Prostate gland (tissue), 2 donors: ENCODE measurements around the gene SLC10A7.

Experiments
- CTCF ChIP-seq, 4 experiments: fragments of 200-600 bp in 2 of 4; fragments of 450-650 bp in 2 of 4; sonication (generic) in 2 of 4; IDR thresholded peaks; 1 replicate in 3 of 4; 2 replicates in 1 of 4; pipeline ENCODE4 v1.5.1; 2016 to 2019; ENCODE audit warnings: antibody characterized with exemption in 4 of 4, mild to moderate bottlenecking in 2 of 4, moderate library complexity in 2 of 4
- POLR2A ChIP-seq: fragments of 450-650 bp; IDR thresholded peaks from one replicate; pipeline ENCODE4 v1.6.1; 2016; ENCODE audit warnings: antibody characterized with exemption, mild to moderate bottlenecking
- POLR2AphosphoS5 ChIP-seq: sonication (generic); formaldehyde crosslinking; IDR thresholded peaks from one replicate; pipeline ENCODE4 v1.6.1; 2017; ENCODE audit warnings: antibody characterized with exemption

GRCh38 chr4:146271466-146271865 is 250.3 kb downstream of the SLC10A7 start:
- TF ChIP-seq CTCF (IDR thresholded peaks at IDR 0.05) (no peak), POLR2A (no peak), POLR2AphosphoS5 (no peak)
